WI38 (cell line): ENCODE results near the gene SCD.

Experiments
- H3K4me3 ChIP-seq: 2 replicates; pipeline ENCODE4 v1.5.1; 2011; ENCODE audit warnings: low read depth, mild to moderate bottlenecking, control low read depth, low read length
- CTCF ChIP-seq: IDR thresholded peaks from 2 replicates; pipeline ENCODE4 v1.5.1; 2012; ENCODE audit warnings: low read depth, mild to moderate bottlenecking, control low read depth, low read length

The SCD gene

GRCh38 chr10:100364175-100364574, 17.1 kb downstream of the SCD start:
- no peak for TF ChIP-seq CTCF
- no peak overlapping the region for H3K4me3 ChIP-seq

- TF ChIP-seq CTCF = no peak
Measured at GRCh38 chr10:100364735-100365391, 17.8 kb downstream of the SCD start.

GRCh38 chr10:100368721-100369120, 21.7 kb downstream of the SCD start:
- no peak for TF ChIP-seq CTCF
- no peak overlapping the region for H3K4me3 ChIP-seq

More at GRCh38 chr10:100364735-100365391, 17.8 kb downstream of the SCD start:
- H3K4me3 ChIP-seq = no peak overlapping the region

- no peak overlapping the region for H3K4me3 ChIP-seq
- no peak for TF ChIP-seq CTCF
Measured at GRCh38 chr10:100370714-100371481, 23.9 kb downstream of the SCD start.

- no peak for TF ChIP-seq CTCF
- H3K4me3 ChIP-seq = no peak overlapping the region
Measured at GRCh38 chr10:100371482-100372027, 24.5 kb downstream of the SCD start.

- H3K4me3 ChIP-seq = peak overlapping the region; percentile 51
- TF ChIP-seq CTCF = no peak
Measured at GRCh38 chr10:100372415-100373297, 25.6 kb downstream of the SCD start.
